ENCODE measurements around the gene SHOC2. TPM values are rescaled to one million over a fixed set of nuclear protein-coding genes. Genes with fewer than 3 reads are reported as not detected.

Gene SHOC2
- total RNA-seq, 1 donor from 2014 or later: 30.1 TPM

DNA sequence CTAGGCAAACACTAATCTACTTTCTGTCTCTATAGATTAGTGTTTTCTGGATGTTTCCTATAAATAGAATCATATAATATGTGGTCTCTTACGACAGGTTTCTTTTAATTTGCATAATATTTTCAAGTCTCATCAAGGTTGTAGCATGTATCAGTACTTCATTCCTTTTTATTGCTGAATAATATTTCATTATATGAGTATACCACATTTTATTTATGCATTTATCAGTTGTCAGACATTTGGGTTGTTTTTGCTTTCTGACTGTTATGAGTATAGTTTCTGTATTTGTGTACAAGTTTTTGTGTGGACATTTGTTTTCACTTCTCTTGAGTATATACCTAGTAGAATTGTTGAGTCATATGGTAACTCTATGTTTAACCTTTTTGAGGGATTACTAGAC is 48.2 kb downstream of the SHOC2 start:
- no peaks in the 10 kb centered on the region for H3K9me3 Mint-ChIP-seq
- TF ChIP-seq CTCF (conservative IDR thresholded peaks at IDR 0.05): no peak
- H3K27ac Mint-ChIP-seq (ENCODE audit: unreplicated experiment): no peak overlapping the region
- H3K4me3 Mint-ChIP-seq: no peak overlapping the region
- H3K4me1 Mint-ChIP-seq: peaks cover 5% of the 10 kb centered on the region
- H3K27me3 Mint-ChIP-seq (ENCODE audit: low read depth): no peaks in the 10 kb centered on the region
- H3K36me3 Mint-ChIP-seq (ENCODE audit: low read depth): no peaks in the 10 kb centered on the region
- no peak for DNase-seq (ENCODE audit: low read depth, low spot score)

GRCh38 chr10:110969183-110969582 is 49.8 kb downstream of the SHOC2 start:
- Mint-ChIP-seq H3K4me1 (peaks cover 5% of the 10 kb centered on the region), H3K36me3 (ENCODE audit: low read depth) (no peaks in the 10 kb centered on the region), H3K4me3 (no peak overlapping the region), H3K9me3 (no peaks in the 10 kb centered on the region), H3K27ac (ENCODE audit: unreplicated experiment) (no peak overlapping the region), H3K27me3 (ENCODE audit: low read depth) (no peaks in the 10 kb centered on the region)
- no peak for DNase-seq (ENCODE audit: low read depth, low spot score)
- TF ChIP-seq CTCF (conservative IDR thresholded peaks at IDR 0.05): no peak

- DNase-seq (ENCODE audit: low read depth, low spot score): no peak
- H3K27me3 Mint-ChIP-seq (ENCODE audit: low read depth): no peaks in the 10 kb centered on the region
- H3K36me3 Mint-ChIP-seq (ENCODE audit: low read depth): no peaks in the 10 kb centered on the region
- no peak for TF ChIP-seq CTCF (conservative IDR thresholded peaks at IDR 0.05)
- H3K4me1 Mint-ChIP-seq: peaks cover 5% of the 10 kb centered on the region
- no peaks in the 10 kb centered on the region for H3K9me3 Mint-ChIP-seq
- no peak overlapping the region for H3K27ac Mint-ChIP-seq (ENCODE audit: unreplicated experiment)
- H3K4me3 Mint-ChIP-seq: no peak overlapping the region
Measured at GRCh38 chr10:110971638-110972037, 52.2 kb downstream of the SHOC2 start.

GRCh38 chr10:110972231-110973134 is 53.1 kb downstream of the SHOC2 start:
- H3K9me3 Mint-ChIP-seq: no peaks in the 10 kb centered on the region
- H3K4me1 Mint-ChIP-seq: peaks cover 5% of the 10 kb centered on the region
- no peak for DNase-seq (ENCODE audit: low read depth, low spot score)
- H3K36me3 Mint-ChIP-seq (ENCODE audit: low read depth): no peaks in the 10 kb centered on the region
- no peaks in the 10 kb centered on the region for H3K27me3 Mint-ChIP-seq (ENCODE audit: low read depth)
- H3K4me3 Mint-ChIP-seq: no peak overlapping the region
- no peak for TF ChIP-seq CTCF (conservative IDR thresholded peaks at IDR 0.05)
- no peak overlapping the region for H3K27ac Mint-ChIP-seq (ENCODE audit: unreplicated experiment)

DNA sequence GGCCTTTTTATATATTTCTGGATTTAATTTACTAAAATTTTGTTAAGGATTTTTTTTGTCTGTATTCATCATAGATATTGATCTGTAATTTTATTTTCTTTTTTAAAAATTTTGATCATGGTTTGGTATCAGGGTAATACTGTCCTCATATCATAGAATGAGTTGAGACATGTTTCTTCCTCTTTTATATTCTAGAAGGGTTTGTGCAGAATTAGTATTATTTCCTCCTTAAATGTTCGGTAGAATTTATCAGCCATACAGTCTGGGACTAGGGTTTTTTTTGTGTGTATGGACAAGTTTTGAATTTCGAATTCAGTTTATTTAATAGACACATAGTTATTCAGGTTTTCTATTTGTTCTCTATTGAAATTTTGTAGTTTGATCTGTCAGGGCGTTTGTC is 54.0 kb downstream of the SHOC2 start:
- DNase-seq (ENCODE audit: low read depth, low spot score): no peak
- Mint-ChIP-seq H3K4me3 (no peak overlapping the region), H3K36me3 (ENCODE audit: low read depth) (peaks cover 5% of the 10 kb centered on the region), H3K4me1 (peaks cover 5% of the 10 kb centered on the region), H3K27ac (ENCODE audit: unreplicated experiment) (no peak overlapping the region), H3K27me3 (ENCODE audit: low read depth) (no peaks in the 10 kb centered on the region), H3K9me3 (no peaks in the 10 kb centered on the region)
- TF ChIP-seq CTCF (conservative IDR thresholded peaks at IDR 0.05): no peak

Data from neural crest cell (in vitro differentiated cells).